GM12865 (cell line): ENCODE measurements around the gene MYOG.

ENCODE experiments used
- DNase-seq: peaks from one replicate; pipeline ENCODE4 v3.0.0; 2010; ENCODE audit warnings: low read depth
- H3K4me3 ChIP-seq: 2 replicates; pipeline ENCODE4 v1.5.1; 2011; ENCODE audit warnings: mild to moderate bottlenecking, low read depth, low read length, control low read depth
- CTCF ChIP-seq: IDR thresholded peaks from 2 replicates; pipeline ENCODE4 v1.5.1; 2011; ENCODE audit warnings: low read length, control low read depth, low read depth, inconsistent platforms; ENCODE audit not compliant: insufficient read depth; ENCODE audit errors: missing control alignments

The MYOG gene

GRCh38 chr1:203066965-203067364, 18.8 kb downstream of the MYOG start:
- DNase-seq, result no peak
- no peak overlapping the region for H3K4me3 ChIP-seq
- no peak for TF ChIP-seq CTCF

GRCh38 chr1:203065986-203066385, 19.8 kb downstream of the MYOG start:
- no peak overlapping the region for H3K4me3 ChIP-seq
- no peak for TF ChIP-seq CTCF
- DNase-seq, result no peak

- TF ChIP-seq CTCF, result no peak
- no peak overlapping the region for H3K4me3 ChIP-seq
- DNase-seq, result no peak
Observed at GRCh38 chr1:203065191-203065590, 20.6 kb downstream of the MYOG start.

- no peak for DNase-seq
- H3K4me3 ChIP-seq, result no peak overlapping the region
- TF ChIP-seq CTCF, result no peak
Observed at GRCh38 chr1:203063287-203063686, 22.5 kb downstream of the MYOG start.

GRCh38 chr1:203060115-203060514, 25.7 kb downstream of the MYOG start:
- H3K4me3 ChIP-seq, result no peak overlapping the region
- no peak for DNase-seq
- no peak for TF ChIP-seq CTCF

GRCh38 chr1:203059485-203059884, 26.3 kb downstream of the MYOG start:
- no peak for TF ChIP-seq CTCF
- no peak for DNase-seq
- H3K4me3 ChIP-seq, result no peak overlapping the region

GRCh38 chr1:203058676-203058935, 27.2 kb downstream of the MYOG start:
- no peak for TF ChIP-seq CTCF
- no peak overlapping the region for H3K4me3 ChIP-seq
- no peak for DNase-seq
